Measurements from ENCODE around the gene COL4A5. TPM values are rescaled to one million over a fixed set of nuclear protein-coding genes. Genes with fewer than 3 reads are reported as not detected.

COL4A5 gene
- total and polyA plus RNA-seq, 7 donors = 1.1 to 8.6 (median 3.1) TPM

DNA sequence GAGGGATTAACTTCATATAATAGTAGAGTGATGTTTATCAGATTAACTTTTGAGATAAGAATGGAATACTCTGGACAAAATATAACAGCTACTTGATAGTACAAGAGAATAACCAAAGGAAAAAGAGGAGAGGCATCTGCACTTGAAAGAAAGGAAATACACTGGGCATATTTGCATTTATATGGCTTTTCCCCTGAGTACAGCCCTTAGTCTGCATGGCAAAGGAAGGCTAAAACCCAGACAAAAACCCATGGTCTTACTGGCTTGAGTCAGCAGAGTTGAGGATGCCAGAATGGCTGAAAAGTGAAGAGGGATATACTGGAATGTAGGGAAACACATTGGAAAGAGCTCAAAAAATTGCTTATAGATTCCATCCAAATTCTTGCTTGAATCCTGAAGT, 101.6 kb downstream of the COL4A5 start:
- H3K27me3 ChIP-seq (ENCODE audit: insufficient read depth in 3 of 3, low read length in 2 of 3) = no peaks in the 10 kb centered on the region
- intact Hi-C loops (cut with DNase I) = loop anchor here in 1 of 2 donors (2.0 kb wide), 1 partner anchor 314 kb away; no protein-coding TSS in a partner anchor
- no peak overlapping the region for H3K4me3 ChIP-seq
- H3K27ac ChIP-seq = no peak overlapping the region
- H3K9me3 ChIP-seq = no peaks in the 10 kb centered on the region
- TF ChIP-seq, protein P1, sequence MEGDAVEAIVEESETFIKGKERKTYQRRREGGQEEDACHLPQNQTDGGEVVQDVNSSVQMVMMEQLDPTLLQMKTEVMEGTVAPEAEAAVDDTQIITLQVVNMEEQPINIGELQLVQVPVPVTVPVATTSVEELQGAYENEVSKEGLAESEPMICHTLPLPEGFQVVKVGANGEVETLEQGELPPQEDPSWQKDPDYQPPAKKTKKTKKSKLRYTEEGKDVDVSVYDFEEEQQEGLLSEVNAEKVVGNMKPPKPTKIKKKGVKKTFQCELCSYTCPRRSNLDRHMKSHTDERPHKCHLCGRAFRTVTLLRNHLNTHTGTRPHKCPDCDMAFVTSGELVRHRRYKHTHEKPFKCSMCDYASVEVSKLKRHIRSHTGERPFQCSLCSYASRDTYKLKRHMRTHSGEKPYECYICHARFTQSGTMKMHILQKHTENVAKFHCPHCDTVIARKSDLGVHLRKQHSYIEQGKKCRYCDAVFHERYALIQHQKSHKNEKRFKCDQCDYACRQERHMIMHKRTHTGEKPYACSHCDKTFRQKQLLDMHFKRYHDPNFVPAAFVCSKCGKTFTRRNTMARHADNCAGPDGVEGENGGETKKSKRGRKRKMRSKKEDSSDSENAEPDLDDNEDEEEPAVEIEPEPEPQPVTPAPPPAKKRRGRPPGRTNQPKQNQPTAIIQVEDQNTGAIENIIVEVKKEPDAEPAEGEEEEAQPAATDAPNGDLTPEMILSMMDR (IDR thresholded peaks at IDR 0.05) = no peak
- H3K4me1 ChIP-seq = no peaks in the 10 kb centered on the region
- no peaks in the 10 kb centered on the region for H3K36me3 ChIP-seq (ENCODE audit: insufficient read depth in 1 of 2, low read depth in 1 of 2)
- no peak for ATAC-seq
- DNase-seq = no peak

DNA sequence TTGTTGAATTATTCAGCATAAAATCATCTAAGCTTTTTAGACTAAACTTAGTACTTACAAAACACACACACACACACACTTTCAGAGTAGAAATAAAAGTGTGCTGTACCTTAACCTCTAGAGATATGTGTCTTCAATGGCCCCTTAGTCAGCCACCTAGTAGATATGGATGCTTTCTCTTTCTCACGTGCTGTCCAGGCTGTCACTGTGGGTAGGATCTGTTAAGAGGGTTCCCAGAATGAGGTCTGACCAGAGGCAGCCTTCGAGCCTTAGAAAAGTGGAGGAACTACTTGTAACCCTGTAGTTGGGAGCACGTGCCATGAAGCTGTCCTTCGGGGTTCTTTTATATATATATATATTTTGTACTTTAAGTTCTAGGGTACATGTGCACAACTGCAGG, 117.9 kb downstream of the COL4A5 start:
- H3K27ac ChIP-seq = no peak overlapping the region
- H3K27me3 ChIP-seq (ENCODE audit: insufficient read depth in 3 of 3, low read length in 2 of 3) = peaks cover 0 to 8% (median 0%) of the 10 kb centered on the region in 3 donors
- H3K4me3 ChIP-seq = no peak overlapping the region
- no peak for ATAC-seq
- H3K36me3 ChIP-seq (ENCODE audit: insufficient read depth in 1 of 2, low read depth in 1 of 2) = no peaks in the 10 kb centered on the region
- no peaks in the 10 kb centered on the region for H3K4me1 ChIP-seq
- no peaks in the 10 kb centered on the region for H3K9me3 ChIP-seq
- WGBS, 3 donors = 62 to 98% (median 79%) methylated on average over 4 of the region's 4 CpGs
- TF ChIP-seq, protein P1 (IDR thresholded peaks at IDR 0.05) = no peak
- no peak for DNase-seq
- intact Hi-C loops (cut with DNase I) = no loop called here

DNA sequence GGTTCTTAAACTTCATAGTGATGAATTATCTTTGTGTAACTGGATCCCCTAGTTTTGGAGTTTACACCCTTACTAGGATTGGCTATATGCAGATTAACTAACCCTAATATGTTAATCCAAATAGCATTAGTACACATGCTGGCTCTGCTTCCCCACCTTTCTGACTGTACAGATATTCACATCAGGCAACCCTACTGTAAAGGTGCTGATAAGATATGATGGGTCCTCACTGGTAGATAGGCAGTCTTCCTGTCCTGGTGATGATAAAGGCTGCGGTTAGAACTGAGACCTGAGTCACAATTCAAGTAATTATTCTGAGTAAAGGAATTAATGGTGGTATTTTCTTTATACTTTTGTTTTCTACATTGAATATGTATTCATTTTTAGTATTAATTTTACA, 118.6 kb downstream of the COL4A5 start:
- intact Hi-C loops (cut with DNase I) = no loop called here
- DNase-seq (no peak), ATAC-seq (no peak)
- Histone ChIP-seq H3K36me3 (ENCODE audit: insufficient read depth in 1 of 2, low read depth in 1 of 2) (no peaks in the 10 kb centered on the region), H3K27me3 (ENCODE audit: insufficient read depth in 3 of 3, low read length in 2 of 3) (peaks cover 0 to 8% (median 0%) of the 10 kb centered on the region in 3 donors), H3K9me3 (no peaks in the 10 kb centered on the region), H3K27ac (no peak overlapping the region), H3K4me3 (no peak overlapping the region), H3K4me1 (no peaks in the 10 kb centered on the region)
- TF ChIP-seq, protein P1 (IDR thresholded peaks at IDR 0.05) = no peak
- 85 to 98% (median 95%) methylated on average over 1 of the region's 1 CpG for WGBS, 3 donors

DNA sequence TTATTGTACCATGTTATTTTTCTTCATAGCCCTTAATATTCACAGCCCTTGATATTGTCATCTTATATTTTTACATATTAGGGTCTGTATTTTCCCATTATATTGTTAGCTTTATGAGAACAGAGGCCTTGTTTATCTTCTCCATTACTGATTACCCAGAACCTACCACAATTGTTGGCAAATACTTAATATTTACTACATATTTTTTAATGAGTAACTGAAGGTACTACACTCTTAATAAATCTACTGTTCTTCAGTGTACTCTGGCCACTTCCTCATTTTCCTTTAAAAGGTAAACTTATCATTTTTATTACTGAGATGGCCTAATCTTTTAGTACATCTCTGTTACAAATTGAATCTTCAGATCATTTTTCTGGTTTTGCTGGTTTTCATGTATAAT, 133.5 kb downstream of the COL4A5 start:
- DNase-seq (no peak), ATAC-seq (no peak)
- Histone ChIP-seq H3K4me3 (no peak overlapping the region), H3K36me3 (ENCODE audit: insufficient read depth in 1 of 2, low read depth in 1 of 2) (peaks cover 0 to 8% of the 10 kb centered on the region in 2 donors), H3K27me3 (ENCODE audit: insufficient read depth in 3 of 3, low read length in 2 of 3) (no peaks in the 10 kb centered on the region), H3K9me3 (no peaks in the 10 kb centered on the region), H3K27ac (no peak overlapping the region), H3K4me1 (no peaks in the 10 kb centered on the region)
- TF ChIP-seq, protein P1 (IDR thresholded peaks at IDR 0.05) = no peak
- intact Hi-C loops (cut with DNase I) = no loop called here

DNA sequence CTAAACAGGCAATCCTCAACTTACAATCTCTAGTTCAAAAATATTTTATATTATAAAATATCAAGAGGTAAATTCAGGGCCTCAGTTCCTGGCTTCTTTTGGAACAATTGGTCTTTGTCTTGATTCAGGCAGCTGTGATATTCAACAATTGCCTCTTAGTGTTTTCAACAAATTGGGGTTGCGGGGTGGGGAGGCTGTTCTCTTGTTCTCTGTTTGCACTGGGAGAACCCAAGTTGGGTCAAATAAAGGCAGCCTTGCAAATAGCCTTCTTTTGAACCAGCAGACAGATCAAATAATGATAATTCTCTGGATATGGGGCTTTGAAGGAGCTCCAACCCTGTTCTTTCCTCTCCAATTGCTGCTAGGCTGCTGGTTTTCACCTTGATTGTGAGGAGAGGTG, 142.5 kb downstream of the COL4A5 start:
- Histone ChIP-seq H3K27ac (no peak overlapping the region), H3K4me3 (no peak overlapping the region), H3K36me3 (ENCODE audit: insufficient read depth in 1 of 2, low read depth in 1 of 2) (peaks cover 0 to 8% of the 10 kb centered on the region in 2 donors), H3K4me1 (no peaks in the 10 kb centered on the region), H3K27me3 (ENCODE audit: insufficient read depth in 3 of 3, low read length in 2 of 3) (peaks cover 0 to 12% (median 0%) of the 10 kb centered on the region in 3 donors), H3K9me3 (no peaks in the 10 kb centered on the region)
- no peak for DNase-seq
- intact Hi-C loops (cut with DNase I) = no loop called here
- ATAC-seq = no peak
- TF ChIP-seq, protein P1 (IDR thresholded peaks at IDR 0.05) = no peak
- 71 to 94% (median 75%) methylated on average over 1 of the region's 1 CpG for WGBS, 3 donors

Data from psoas muscle (tissue), 8 donors.